AG09319 (cell line): Measurements from ENCODE around the gene ZFTA.
A peak's percentile ranks its signal among the peaks of the same experiment; 100 is the strongest.

Experiments used
- DNase-seq: peaks from one replicate; pipeline ENCODE4 v3.0.0-alpha.2; 2010; ENCODE audit warnings: low read depth; ENCODE audit errors: extremely low read depth
- CTCF ChIP-seq: IDR thresholded peaks from 2 replicates; pipeline ENCODE4 v1.5.1; 2011; ENCODE audit warnings: low read depth, mild to moderate bottlenecking, inconsistent platforms, low read length, moderate library complexity

Gene ZFTA

GRCh38 chr11:63745304-63746170 is 23.0 kb downstream of the ZFTA start:
- no peak for DNase-seq

GRCh38 chr11:63738720-63739360 is 29.7 kb downstream of the ZFTA start:
- DNase-seq: peak; percentile 51
- TF ChIP-seq CTCF: peak; percentile 97

More at GRCh38 chr11:63745304-63746170, 23.0 kb downstream of the ZFTA start:
- no peak; the same call in 1 of the 2 replicates for TF ChIP-seq CTCF

GRCh38 chr11:63737718-63738117 is 30.9 kb downstream of the ZFTA start:
- no peak for DNase-seq
- no peak for TF ChIP-seq CTCF

GRCh38 chr11:63736864-63737263 is 31.7 kb downstream of the ZFTA start:
- TF ChIP-seq CTCF: no peak
- no peak for DNase-seq

- TF ChIP-seq CTCF: no peak
- no peak for DNase-seq
Measured at GRCh38 chr11:63729326-63729725, 39.2 kb downstream of the ZFTA start.

GRCh38 chr11:63720611-63721010 is 48.0 kb downstream of the ZFTA start:
- TF ChIP-seq CTCF: no peak
- DNase-seq: no peak

GRCh38 chr11:63719987-63720386 is 48.6 kb downstream of the ZFTA start:
- TF ChIP-seq CTCF: no peak
- DNase-seq: no peak
